Measurements from ENCODE around the gene FBXO39. TPM values are rescaled to one million over a fixed set of nuclear protein-coding genes. Genes with fewer than 3 reads are reported as not detected.
"Not testable (repeated sequence)": the region's sequence is repeated elsewhere in the genome, so short reads cannot be mapped to it uniquely, and the experiment has no call there.

Gene FBXO39
- total RNA-seq = not detected

DNA sequence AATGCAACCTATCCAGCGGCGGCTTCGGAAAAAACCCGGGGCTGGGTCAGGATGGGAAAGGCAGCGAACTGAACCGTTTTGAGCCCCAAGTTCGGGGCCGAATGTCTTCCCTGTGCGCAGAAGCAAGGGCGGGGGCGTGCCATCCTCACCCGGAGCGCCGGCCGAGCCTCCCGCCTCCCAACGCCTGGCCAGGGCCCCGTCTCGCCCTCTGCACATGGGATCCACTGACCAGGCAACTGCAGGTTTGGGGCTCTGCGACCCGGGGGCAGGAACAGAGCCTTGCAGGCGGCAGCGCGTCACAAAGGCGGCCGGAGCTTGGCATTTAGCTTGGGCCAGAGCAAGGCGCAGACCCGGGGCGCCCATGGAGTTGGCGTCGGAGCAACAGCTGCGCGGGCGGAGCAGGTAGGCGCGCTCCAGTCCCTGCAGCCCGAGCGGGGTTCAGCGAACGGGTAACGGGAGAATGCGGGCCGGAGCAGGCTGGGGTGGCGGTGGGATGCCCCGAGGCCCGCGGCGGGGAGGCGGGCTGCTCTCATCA, at the start of gene FBXO39:
TSS of gene FBXO39 (plus strand) at position 345 of the 535 bp plus-strand sequence. CDS start 3,654 bp downstream, outside the sequence.
- DNase-seq = no peak

DNA sequence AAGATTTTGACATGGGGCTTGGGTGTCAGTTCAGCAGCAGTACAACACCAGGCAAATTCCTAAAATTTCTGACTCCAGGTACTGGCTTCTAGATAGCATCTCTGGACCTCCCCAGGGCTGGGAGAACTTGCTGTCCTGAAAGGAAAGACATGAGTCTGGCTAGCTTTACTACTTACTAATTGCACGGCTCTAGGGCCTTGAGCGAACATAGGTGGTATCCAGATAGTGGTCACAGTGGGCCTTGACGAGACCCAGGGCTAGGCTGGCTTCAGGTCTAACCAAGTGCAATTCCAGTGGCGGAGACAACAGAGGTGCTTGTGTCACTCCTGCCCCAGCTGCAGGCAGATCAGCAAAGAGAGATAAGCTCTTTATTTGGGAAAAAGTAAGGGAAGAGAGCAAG, 46.5 kb upstream of the FBXO39 start:
- no peak for DNase-seq

DNA sequence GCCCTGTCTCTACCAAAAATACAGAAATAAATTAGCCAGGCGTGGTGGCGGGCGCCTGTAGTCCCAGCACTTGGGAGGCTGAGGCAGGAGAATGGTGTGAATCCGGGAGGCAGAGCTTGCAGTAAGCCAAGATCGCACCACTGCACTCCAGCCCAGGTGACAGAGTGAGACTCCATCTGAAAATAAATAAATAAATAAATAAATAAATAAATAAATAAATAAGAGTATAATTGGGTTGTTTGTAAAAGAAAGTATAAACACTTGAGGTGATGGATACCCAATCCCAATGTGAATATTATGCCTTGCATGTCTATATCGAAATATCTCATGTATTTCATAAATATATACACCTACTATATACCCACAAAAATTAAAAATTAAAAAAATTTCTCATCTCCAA, 29.4 kb upstream of the FBXO39 start:
- DNase-seq = not testable (repeated sequence)

DNA sequence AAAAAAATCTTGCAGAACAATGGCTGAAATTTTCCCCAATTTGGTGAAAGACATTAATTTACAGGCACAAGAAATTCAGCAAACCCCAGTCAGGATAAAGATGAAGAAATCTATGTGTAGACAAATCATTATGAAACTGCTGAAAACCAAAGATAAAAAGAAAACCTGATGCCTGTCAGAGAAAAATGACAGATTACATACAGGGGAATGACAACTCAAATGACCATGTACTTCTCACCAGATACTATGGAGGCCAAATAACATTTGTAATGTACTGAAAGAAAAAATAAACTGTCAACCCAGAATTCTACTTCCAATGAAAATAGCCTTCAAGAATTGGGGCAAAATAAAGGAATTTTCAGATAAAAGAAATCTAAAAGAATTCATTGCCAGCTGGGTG, 27.4 kb upstream of the FBXO39 start:
- no peak for DNase-seq

DNA sequence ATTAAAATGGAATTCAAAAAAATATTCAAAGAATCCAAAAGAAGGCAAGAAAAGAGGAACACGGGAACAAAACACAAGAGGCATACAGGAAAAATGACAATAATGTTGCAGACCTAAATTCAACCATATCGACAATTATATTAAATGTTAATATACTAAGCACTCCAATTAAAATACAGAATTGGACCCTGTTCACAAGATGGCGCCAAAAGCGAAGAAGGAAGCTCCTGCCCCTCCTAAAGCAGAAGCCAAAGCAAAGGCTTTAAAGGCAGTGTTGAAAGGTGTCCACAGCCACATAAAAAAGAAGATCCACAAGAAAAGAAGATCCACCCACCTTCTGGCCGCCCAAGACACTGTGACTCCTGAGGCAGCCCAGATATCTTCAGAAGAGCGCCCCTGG, 26.5 kb upstream of the FBXO39 start:
- no peak for DNase-seq

DNA sequence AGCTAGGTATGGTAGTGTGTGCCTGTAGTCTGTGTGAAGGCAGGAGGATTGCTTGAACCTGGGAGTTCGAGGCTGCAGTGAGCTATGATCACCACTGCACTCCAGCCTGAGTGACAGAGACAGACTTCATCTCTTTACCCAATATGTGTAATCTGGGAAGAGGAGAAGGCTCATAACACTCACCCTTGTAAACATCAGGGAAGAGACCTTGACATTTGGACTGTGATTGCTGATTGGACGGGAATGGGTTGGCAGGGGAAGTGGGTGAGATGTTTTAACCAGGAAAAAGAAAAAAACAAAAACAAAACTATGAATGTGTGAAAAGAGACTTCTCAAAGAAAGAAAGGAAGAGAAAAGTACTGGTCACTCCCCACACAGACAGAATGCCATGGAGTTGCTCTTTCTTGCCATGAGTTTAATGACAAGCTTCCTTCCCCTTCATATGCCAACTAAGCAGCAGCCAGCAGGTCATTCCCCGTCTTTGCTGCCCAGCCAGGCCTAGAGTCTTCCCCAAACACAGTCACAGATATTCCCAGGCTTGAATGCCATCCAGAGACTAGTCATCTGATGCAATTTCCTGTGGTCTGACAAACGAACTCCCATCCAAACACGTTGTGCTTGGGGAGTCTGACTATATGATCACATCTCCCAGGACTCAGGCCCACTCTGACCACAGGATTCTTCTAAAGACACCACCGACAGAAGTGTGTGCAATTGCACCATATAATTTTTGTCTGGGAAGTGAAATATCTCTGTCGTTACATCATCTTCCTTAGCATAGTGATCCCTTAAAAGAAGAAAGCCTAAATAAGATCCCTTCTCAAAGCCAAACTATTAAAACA, 23.7 kb upstream of the FBXO39 start:
- DNase-seq = no peak

DNA sequence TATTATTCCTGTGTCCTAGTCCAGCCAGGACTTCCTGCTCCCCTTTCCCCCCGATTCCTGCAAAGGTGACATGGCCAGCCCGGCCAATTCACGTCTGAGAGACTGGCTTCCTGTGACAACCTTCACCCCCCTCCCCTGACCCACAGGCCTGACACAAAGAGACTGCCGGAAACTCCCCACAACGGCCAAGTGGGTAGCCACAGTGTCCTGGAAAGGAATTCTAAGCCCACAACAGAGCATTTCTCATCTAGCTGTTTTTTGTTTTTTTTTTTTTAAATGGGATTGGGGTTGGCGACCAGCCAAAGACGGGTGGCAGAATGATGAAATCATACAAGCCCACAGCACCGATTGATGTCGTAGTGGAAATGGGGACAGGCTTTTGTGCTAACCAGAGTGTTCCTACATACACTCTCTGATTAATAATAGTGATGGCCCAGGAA, 23.0 kb upstream of the FBXO39 start:
- DNase-seq = no peak

DNA sequence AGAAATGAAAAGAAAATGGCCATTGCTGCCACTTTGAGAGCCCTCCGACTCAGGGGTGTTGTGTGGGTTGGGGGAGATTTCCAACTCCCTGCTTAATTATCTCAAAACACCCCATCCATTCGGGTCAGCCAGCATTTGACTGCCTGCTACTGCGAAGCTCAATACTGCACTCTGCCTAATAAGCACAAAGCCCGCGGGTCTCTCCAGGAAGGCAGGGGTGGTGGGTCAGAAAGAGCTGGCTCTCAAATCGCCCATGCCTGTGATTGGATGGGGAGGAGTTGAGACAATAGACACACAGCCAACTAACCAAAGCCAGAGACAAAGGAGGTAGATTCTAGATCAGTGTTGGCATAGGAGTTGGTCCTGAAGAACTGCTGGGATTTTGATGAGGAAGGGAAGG, 22.5 kb upstream of the FBXO39 start:
- no peak for DNase-seq

DNA sequence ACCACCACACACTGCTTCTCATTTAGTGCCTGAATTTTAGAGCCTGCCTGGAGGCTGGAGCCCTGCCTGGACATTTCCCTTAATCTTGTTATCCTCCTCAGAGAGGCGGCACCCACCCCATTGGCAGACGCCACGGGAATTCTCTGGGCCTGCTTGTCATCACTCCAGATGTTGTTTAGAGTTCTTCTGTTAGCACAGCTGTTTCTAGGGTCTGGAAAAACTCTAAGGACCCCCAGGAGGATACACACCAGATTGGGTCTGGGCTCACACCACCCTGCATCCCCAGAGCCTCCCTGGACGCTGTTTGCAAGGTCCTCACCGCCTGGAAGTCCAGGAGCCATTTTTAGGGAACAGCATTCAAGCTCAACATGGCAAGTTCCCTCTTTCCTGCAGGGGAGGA, 20.7 kb upstream of the FBXO39 start:
- DNase-seq = no peak

DNA sequence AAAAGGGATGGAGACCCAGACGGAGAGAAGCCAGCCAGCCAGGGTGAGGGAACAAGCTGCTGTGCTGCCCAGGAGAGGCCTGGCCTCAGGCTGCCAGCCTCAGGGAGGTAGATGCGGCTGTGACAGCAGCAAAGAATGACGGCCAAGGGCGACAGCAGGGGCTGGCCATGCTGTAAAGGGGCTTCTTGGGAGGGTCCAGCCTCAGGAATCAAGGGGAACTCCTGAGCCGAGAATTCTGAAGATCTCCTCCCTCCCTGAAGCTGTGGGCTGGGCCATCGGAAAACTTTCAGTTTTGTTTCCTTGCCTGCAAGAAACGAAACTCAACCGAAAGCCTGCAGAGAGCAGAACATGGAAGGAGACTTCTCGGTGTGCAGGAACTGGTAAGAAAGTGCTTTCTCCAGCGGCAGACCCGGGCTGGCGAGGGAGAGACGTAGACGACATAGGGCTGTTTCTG, 20.3 kb upstream of the FBXO39 start, which contains the start of gene XAF1:
TSS of gene XAF1 (plus strand) at position 316 of the 454 bp plus-strand sequence. CDS start at position 349, 33 bp downstream.
- peak; percentile 30 for DNase-seq

DNA sequence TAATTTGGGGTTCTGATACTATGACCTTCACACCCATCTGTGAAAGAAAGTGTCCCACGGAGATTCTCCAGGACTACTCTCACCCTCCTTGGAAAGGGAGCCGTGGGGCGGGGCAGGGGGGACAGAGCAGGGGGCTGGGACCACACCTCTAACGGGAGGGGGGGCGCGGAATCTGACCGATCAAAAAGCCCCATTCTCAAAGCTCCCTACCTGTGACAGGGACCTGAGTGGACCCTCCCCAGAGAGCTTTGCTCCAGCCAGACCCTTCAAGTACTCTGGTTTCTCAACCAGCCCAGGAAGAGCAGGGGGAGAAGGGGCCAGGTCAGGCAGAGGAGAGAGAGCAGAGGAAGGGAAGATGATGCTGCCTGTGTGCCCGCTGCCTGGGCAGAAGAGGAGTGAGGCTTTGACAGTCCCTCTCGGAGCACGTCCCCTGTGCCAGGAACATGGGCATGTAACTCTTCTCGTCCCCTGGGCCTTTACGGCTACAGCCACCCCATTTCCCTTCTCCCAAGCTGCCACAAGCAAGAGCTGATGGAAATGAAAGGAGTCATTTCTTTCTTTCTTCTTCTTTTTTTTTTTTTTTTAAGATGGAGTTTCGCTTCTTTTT, 19.5 kb upstream of the FBXO39 start:
- DNase-seq = no peak

DNA sequence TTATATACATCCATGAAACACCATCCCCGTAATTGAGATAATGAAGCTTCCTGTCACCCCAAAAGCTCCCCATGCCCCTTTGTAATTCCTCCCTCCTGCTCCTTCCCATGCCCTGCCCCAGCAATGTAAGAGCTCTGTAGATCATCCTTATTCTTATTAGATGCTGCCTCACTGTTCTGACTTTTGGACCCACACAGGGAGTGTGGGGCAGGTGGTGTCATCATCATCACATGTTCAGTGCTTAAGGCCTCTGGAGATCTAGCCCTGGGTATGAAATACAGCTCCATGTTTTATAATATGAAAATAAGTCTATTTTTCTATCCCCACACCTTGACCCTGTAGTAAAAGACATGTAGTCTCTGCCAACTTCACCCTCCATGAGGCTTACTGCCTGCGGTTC, 18.3 kb upstream of the FBXO39 start:
- no peak for DNase-seq

DNA sequence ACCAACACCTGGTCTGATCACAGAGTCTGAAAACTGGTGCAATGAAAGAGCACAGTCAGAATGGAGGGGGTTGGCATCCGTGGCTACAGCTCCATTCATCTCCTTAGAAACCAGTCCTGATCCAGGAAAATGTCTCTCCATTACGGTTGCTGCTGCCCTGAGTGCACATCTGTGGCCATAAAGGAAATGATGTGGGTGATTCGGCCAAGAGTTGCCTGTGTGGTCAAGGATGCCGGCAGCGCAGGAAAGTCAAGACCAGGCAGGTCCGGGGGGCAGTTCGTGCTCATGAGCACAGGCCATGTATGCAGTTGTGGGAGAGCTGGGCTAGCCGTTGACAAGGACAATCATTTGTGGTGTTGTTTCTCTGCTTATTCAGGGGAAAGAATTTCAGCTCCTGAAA, 14.2 kb upstream of the FBXO39 start:
- DNase-seq = no peak

DNA sequence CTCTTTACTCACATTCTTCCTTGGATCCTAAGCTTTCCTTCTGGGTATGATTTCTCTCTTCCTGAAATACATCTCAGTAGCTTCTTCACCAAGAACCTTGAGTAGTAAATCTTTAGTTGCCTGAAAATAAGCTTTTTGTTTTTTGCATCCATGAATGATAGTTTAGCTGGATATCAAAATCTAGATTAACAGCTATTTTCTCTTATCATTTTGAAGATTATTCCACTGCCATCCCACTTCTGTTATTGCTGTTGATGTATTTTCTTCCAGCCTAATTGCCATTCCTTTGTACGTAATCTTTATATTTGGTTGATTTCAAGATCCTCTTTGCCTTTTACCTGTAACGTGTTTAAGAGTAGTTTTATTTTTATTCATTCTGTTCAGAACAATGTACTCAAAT, 7.6 kb upstream of the FBXO39 start:
- no peak for DNase-seq

DNA sequence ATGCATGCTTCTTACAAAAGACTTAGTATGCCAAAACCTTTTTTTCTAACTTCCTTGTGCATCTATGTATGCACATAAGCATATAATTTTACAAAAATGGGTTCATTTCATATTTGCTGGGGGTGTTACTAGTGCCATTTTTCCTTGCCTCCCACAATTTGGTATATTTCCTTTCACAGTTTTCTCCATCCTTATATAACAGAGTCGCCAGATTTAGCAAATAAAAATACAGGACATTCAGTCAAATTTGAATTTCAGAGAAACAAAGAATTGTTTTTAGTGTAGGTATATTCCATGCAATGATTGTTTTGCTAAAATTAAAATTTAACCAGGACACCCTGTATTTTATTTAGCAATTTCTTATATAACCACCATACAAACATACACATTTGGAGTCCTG, 4.0 kb upstream of the FBXO39 start:
- no peak for DNase-seq

DNA sequence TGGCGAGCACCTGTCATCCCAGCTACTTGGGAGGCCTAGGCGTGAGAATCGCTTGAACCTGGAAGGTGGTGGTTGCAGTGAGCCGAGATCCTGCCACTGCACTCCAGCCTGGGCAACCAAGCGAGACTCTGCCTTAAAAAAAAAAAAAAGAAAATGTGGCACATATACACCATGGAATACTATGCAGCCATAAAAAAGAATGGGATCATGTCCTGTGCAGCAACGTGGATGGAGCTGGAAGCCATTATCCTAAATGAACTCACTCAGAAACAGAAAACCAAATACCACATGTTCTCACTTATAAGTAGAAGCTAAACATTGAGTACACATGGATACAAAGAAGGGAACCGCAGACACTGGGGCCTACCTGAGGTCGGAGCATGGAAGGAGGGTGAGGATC, 1.1 kb upstream of the FBXO39 start:
- DNase-seq = not testable (repeated sequence)

DNA sequence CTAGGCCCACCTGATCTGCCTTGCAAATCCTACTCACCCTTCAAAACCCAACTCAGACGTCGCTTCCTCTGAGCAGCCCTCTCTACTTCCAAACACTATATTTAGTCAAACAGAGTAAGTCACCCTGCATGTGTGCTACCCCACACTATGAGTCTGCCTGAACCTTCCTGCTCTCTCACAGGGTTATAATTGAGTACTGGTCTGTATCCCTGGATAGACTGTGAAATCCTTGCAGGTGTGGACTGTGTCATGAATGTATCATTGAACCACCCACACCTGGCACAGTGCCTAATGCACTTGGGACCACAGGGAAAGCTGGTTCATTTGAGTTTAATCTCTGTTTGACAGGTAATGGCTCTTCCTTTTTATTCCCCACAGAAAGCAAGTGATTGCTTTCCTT, 3.4 kb downstream of the FBXO39 start:
- DNase-seq = no peak

DNA sequence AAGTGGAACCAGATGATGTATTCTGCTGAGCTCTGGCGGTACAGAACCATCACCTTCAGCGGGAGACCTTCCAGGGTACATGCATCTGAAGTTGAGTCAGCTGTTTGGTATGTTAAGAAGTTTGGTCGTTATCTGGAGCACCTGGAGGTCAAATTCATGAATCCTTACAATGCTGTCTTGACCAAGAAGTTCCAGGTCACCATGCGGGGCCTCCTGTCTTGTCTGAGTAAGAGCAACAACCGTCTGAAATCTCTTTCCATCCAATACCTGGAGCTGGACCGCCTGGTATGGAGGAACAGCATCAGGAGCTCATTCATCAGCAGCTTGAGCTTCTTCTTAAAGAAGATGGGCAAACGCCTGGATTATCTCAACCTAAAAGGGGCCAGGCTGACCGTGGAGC, 4.0 kb downstream of the FBXO39 start:
- no peak for DNase-seq

DNA sequence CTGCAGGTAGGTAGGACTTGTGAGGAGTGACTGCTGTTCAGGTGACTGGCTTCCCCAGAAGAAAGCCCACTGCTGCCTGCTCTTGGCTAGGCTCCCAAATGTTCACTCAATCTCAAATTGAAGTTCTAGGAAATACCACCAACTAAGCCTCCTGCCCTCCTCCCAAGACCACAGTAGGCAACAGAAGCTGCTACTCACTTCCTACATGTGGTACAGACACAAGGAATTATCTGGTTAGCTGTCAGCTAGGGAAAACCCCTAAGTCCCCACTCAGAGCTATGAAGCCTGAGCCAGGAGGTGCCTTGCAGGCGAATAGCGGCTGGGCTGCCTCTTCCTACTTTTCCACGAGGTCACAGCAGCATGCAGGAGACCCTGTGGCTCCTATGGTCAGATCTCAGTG, 4.9 kb downstream of the FBXO39 start:
- DNase-seq = no peak

DNA sequence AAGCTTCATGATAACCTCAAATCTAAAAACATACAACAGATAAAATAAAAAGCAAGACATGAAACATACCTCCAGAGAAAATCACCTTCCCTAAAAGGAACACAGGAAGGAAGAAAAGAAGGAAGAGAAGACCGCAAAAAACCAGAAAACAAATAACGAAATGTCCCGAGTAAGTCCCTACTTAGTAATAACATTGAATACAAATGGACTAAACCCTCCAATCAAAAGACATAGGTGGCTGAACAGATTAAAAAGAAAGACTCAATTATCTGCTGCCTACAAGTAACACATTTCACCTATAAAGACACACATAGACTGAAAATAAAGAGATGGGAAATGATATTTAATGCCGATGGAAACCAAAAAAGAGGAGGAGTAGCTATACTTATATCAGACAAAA, 6.2 kb downstream of the FBXO39 start:
- no peak for DNase-seq

DNA sequence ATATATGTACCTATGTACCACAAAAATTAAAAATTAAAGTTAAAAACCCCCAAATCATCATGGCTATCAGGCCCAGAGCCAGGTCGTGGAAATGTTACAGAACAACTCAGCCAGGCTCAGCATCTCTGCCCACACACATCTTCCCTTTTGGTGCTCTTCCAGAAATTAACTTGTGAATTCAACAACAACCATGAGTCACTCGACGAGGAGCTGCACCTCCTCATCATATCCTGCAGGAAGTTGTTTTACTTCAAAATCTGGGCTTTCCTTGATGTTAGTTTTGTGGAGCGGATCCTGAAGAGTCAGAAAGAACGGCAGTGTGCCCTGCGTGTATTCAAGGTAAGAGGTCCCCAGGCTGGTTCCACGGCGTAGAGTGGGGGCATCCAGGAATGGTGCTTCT, 10.6 kb downstream of the FBXO39 start:
- DNase-seq = no peak

DNA sequence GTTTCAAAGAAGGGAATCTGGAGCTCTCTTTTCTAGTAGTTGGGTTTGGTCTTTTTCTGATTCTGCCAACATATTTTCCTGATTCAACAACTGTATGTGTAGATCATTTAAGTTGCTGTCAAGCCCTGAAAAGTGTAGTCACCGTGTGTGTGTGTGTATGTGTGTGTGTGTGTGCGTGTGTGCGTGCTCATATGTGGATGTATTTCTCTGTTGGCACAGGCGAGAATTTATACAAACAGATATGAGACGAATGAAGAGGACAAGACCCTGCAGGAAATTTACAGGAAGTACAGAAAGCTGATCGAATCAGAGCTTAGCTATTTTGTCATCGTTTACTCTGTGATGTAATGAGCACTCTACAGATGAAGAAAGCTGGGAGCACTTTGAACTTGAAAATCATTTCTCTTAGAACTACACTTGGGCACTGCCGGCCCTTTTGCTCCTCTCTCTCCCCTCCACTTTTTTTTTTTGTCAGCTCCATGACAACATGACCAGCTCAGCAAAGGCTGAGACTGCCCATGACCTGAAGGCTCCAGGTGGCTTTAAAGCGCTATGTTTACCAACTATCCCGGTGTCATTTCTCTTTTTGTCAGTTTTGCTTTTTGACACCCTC, 11.2 kb downstream of the FBXO39 start:
- DNase-seq = no peak

DNA sequence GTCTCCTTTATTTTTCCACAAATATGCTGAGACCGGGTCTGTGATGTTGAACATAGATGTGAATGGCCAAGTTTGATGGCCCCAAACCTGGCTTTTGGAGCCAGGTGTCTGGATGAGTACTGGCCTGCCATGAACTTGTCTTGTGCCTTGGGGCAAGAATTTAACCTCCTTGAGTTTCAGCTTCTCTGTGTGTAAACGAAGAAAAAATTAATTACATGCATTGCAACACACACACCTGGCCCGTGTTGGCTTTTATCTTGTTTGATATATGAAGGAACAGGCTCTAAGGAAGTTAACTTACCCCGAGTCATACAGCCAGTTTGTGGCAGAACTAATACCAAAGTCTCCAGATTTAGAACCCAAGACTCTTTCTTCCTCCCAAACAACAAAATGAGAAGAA, 13.1 kb downstream of the FBXO39 start:
- no peak for DNase-seq

Measured in effector CD4-positive, alpha-beta T cell (primary cell).